RPMI7951 (cell line): ENCODE data around the gene SEMA3C. TPM values are rescaled to one million over a fixed set of nuclear protein-coding genes. Genes with fewer than 3 reads are reported as not detected.

Experiments
- DNase-seq: peaks from one replicate; pipeline ENCODE4 v3.0.0-alpha.2; 2012; ENCODE audit warnings: low read depth
- total RNA-seq: library from RNA; depleted of rRNA; stranded (reverse); fragments of >200 nt; shearing (Covaris generic); gene quantifications from 2 replicates; pipeline ENCODE4 v1.2.3, GENCODE V29; 2014; rRNA removed

The SEMA3C gene
- 111 and 119 TPM in 2 replicates for total RNA-seq

DNA sequence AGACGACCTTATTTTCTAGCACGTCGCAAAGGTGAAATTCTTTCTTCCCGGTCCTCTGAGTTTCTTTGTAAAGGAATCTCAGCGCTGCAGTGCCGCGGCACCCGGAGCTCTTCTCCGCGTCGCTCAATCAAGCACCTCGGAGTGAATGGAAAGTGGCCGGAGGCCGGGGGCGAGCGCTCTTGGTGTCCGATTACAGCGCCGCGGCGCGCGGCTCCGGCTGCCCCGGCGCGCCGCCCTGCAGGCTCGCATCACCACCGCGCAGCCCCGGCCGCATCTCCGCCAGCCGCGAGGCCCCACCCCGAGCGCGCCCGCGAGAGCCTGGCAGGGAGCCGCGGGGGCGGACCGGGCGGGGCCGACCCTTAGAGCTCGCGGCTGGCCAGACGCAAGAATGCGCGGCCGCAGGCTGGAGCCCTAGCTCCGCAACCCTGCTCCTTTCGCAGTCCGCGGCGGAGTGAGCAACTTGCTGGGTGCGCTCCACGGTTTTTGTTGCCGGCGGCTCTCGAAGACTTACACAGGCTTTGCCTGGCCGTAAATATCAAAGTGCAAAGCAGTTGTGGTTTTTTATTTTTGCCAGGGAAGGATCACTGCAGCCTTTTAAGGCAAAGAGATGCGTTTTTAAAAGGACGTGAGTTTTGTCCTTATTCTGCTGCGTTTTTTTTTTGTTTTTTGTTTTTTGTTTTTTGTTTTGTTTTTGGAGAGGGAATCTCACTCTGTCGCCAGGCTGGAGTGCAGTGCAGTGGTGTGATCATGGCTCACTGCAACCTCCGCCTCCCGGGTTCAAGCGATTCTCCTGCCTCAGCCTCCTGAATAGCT lies at the start of gene SEMA3C:
TSS of gene SEMA3C (minus strand) at position 143 of the 813 bp plus-strand sequence. CDS start 2,270 bp downstream, outside the sequence.
- DNase-seq: peak; percentile 97

GRCh38 chr7:80968606-80969005 lies 49.8 kb upstream of the SEMA3C start:
- no peak for DNase-seq

GRCh38 chr7:80967917-80968297 lies 49.1 kb upstream of the SEMA3C start:
- DNase-seq: no peak

DNA sequence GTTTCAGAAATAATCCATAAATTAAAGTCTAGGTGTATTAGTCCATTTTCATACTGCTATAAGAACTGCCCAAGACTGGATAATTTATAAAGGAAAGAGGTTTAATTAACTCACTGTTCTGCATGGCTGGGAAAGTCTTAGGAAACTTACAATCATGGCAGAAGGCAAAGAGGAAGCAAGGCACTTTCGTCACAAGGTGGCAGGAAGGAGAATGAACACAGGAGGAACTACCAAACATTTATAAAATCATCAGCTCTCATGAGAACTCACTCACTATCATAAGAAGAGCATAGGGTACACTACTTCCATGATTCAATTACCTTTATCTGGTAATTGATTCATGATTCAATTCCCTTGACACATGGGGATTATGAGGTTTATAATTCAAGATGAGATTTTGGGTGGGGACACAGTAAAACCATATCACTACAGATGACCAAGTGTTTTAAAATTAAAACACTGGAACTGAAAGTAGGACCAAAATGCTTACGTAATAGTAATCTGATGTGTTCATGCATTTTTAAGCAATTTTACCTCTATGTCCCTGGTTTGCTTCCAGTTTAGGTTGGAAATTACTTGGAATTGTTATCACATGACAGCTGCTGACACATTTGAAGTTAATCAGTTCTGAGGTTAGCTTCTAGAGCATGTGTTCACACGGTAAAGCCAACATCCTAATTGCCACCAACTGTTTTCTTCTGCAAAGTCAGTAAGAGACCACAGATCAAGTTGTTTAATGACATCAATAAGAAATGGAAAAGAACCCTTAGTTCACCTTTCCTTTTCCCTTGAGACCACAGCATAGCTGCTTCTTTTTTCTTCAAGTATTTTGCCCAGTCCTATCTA lies 48.4 kb upstream of the SEMA3C start:
- peak; percentile 13 for DNase-seq

GRCh38 chr7:80960244-80960795 lies 41.5 kb upstream of the SEMA3C start:
- DNase-seq: peak; percentile 67

GRCh38 chr7:80957226-80957777 lies 38.5 kb upstream of the SEMA3C start:
- DNase-seq: no peak

GRCh38 chr7:80954191-80954590 lies 35.3 kb upstream of the SEMA3C start:
- DNase-seq: peak; percentile 18

DNA sequence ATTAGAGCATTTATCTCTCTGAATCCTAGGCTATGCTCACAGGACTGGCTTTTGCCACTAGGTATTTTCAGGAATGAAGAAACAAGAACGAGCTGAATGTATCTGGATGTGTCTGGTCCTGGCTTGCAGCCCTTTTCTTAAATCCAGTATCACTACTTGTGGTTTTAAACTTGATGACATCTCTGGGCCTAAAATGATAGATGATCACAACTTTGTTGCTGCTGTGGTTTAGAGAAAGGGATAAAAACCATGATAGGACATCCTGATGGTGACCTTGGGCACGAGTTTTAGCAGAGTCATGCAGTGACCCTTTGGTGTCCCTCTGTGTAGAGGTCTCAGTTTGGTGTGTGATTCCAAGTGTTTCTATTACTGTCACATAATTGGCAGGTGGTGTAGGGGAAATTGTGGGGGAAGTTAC lies 31.7 kb upstream of the SEMA3C start:
- DNase-seq: peak; percentile 68

DNA sequence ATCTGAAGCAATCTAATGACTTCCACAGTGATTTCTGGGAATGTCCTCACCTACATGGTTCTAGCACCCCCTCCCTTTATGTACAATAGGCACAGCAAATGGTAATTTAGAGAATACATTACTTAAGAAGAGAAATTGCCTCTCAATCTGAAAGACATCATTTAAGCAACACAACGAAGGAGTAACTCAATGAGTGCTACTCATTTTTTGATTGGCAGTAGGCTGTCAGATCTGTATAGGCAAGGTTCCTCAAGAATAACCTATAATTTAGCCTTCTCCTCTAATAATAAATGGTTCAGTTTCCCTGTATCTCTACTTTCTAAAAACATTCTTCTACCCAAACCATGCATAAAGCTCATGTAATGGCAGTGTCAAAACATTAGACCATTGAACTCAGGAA lies 30.6 kb upstream of the SEMA3C start:
- no peak for DNase-seq

- no peak for DNase-seq
Measured at GRCh38 chr7:80946858-80947257, 28.0 kb upstream of the SEMA3C start.

DNA sequence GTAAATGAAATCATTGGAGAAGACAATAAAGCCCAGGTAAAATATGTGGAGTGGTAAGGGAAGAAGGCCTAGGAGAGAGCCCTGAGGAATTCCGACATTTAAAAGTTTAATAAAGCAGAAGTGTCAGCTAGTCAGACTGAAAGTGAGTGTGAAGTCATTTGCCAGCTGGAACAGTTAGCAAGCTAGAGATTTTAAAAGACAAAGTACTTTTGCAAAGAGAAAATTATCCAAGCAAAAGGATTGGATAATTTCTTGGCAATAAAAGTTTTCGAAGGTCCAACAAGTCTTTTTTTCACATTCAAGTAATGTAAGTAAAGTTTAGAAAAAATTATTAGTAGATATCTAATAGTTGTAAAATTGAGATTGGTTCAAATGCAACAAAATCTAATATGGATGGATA lies 27.1 kb upstream of the SEMA3C start:
- DNase-seq: no peak

DNA sequence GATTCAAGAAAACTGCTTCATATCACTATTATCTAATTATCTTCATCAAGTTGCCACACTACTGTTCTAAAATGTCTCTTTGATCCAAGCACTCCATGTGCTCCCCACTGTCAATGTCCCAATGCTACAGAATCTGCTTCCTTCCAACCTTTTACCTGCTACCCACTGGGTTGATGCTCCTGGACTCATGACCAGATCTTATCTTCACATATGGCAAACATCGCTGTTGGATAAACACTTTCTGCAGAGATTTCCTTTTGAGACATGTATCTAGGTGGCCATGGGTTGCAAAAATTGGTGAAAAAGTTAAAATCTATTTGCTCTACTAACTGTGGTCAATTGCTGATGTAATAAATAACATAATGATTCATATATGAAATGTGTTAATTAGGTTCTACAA lies 24.5 kb upstream of the SEMA3C start:
- no peak for DNase-seq

DNA sequence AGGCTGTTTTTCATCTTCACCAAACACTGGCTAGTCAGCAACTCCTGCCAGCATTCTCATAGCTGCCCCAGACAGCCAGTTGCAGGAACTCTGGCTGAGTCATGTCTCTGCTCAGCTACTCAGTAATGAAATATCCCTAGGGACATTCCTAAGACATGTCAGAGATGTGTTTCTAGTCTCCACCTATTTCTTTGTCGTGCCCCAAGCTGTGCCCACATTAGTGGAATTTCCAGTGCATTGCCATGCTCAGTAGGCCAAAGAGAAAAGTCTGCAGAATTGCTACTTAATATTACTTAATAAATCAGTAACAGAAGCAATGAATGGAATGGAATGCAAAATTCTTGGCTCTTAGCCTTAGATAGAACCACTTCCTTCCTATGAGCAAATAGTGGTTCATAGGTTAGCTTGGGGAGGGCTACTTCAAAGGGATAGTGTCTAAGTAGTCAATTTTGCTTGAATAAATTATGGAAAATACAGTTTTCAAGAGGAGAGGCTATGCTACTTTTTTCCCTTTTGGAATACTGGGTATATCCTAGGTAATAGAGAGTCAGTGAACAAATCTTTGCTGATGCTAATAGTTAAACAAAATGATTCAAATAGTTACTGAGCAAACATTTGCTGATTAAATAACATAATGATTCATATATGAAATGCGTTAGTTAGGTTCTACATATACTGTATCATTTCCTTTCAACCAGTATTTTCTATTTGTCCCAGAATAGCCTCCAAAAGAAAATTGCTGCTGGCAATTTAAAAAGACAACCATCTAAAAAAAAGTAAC lies 23.6 kb upstream of the SEMA3C start:
- DNase-seq: peak; percentile 98

GRCh38 chr7:80941208-80941758 lies 22.4 kb upstream of the SEMA3C start:
- peak; percentile 84 for DNase-seq

DNA sequence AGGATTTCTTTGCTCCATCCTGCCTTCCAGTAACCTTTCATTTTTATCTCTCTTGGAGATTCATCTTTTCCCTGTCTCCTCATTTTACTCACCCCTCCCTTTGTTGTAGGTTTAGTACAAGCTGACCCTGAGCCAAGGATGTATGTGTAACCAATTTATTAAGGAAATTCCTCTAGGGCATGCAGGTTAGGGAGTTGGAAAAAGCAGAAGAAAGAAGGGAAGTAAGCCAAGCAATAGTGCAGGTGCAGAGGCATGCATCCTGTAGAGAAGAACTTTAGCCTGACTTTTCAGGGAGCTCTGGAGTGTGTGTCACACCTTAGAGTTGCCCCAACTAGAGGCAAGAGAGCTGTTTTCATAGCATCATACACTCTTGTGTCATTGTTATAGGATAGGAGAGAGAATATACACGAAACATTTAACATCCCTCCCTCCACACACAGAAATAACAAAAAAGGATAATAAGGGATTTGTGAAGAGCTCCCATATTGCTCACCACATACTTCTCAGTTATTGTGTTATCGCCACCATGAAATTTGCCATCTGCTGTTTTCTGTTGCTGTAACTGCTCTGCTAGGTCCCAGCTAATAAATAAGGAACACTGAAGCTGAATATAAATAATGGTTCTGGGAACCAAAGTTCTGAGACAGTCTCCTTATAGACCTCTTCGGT lies 21.8 kb upstream of the SEMA3C start:
- DNase-seq: peak; percentile 32

- no peak for DNase-seq
Measured at GRCh38 chr7:80937336-80937735, 18.5 kb upstream of the SEMA3C start.

DNA sequence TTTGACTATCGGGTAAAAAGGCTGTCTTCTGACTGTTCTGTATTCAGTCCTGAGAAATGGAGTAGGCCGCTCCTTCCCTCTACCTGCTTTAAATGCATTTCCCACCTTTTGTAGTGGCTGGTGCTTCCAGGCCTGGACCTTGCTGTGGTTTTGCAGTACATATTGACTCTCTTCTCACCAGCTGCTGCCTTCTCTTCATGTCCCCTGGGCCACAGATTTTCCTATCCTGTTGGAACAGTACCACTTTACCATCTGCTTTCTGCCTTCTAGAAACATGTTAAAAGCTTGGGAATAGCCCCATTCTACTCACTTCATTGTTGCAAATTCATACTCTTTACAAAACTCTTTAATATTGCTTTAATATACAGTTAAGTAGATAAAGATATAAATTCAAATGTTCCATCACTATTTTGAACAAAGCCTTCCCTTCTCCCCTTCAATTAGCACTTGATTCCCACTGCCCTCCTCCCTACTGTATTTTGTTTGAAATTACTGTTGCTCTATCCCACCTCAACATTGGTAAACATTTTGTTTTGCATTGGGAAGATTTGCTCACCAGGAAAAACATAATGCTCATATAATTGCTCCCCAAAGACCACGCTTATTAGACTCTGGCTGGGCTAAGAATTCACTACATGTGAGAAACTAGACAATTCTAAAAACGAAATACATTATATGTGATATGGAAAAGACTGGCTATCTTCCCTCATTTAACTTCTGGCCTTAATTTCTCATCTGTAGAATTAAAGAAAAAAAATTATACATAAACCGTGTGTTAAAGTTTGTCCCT lies 17.3 kb upstream of the SEMA3C start:
- DNase-seq: no peak

DNA sequence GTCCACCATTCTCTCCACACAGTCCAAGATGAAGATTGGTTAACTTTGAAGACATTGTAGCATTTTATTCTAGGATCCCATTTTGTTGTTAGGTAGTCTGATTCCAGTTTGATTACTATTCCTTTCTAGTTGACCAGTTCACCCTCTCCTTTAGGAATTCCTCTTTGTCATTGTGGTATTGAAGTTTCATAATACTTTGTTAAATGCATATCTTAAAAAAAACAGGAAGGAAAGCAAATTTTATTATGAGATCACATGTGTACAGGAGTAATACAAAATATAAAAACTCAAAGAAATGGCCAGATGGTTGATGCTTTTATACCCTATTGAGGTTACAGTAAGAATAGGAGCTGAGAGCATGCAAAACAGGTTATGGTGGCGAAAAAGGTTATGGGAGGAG lies 15.5 kb upstream of the SEMA3C start:
- no peak for DNase-seq

- DNase-seq: no peak
Measured at GRCh38 chr7:80932536-80932935, 13.7 kb upstream of the SEMA3C start.

- DNase-seq: peak; percentile 83
Measured at GRCh38 chr7:80929619-80930018, 10.8 kb upstream of the SEMA3C start.
